Stomach (tissue), 4 donors: Measurements from ENCODE around the gene IL18BP.

Source experiments
- CTCF ChIP-seq, 7 experiments: fragments of 450-650 bp in 4 of 7; fragments of 200-600 bp in 3 of 7; sonication (generic) in 3 of 7; IDR thresholded peaks; one replicate each; pipeline ENCODE4 v1.5.1; 2016 to 2019; ENCODE audit warnings: antibody characterized with exemption in 7 of 7, control low read depth in 2 of 7, mild to moderate bottlenecking in 1 of 7
- POLR2A ChIP-seq, 4 donors: fragments of 450-650 bp; IDR thresholded peaks; one replicate each; pipeline ENCODE4 v1.6.1; 2016; ENCODE audit warnings: antibody characterized with exemption in 4 of 4, control low read depth in 2 of 4, mild to moderate bottlenecking in 1 of 4, moderate library complexity in 1 of 4
- POLR2AphosphoS5 ChIP-seq, 3 donors: sonication (generic); formaldehyde crosslinking; IDR thresholded peaks; one replicate each; pipeline ENCODE4 v1.6.1; 2016; ENCODE audit warnings: antibody characterized with exemption in 3 of 3

- no peak for TF ChIP-seq CTCF (IDR thresholded peaks at IDR 0.05)
- no peak for TF ChIP-seq POLR2AphosphoS5 (IDR thresholded peaks at IDR 0.05)
- TF ChIP-seq POLR2A (IDR thresholded peaks at IDR 0.05), result no peak
Observed at GRCh38 chr11:71977090-71977489, 21.6 kb upstream of the IL18BP start.
